Putamen (tissue), 1 donor: ENCODE results near the gene ABHD16B.

Source experiments
- DNase-seq: peaks from one replicate; pipeline ENCODE4 v3.0.0-alpha.2; 2016; ENCODE audit warnings: low spot score

ABHD16B gene

DNA sequence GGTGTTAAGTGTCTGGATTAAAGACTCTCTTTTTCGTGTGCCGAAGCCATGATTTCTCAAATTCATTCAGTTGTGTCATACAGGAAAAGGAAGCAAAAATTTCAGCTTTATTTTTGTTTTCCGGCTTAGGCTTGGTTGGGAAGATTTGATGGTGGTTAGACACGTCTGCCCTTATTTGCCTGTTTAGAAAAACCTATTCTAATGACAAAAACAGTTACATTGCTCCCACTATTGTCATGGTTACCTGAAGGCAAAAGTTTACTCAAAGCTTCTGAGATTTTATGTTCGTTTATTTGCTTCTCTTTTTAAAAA, 34.6 kb downstream of the ABHD16B start:
- DNase-seq: no peak

DNA sequence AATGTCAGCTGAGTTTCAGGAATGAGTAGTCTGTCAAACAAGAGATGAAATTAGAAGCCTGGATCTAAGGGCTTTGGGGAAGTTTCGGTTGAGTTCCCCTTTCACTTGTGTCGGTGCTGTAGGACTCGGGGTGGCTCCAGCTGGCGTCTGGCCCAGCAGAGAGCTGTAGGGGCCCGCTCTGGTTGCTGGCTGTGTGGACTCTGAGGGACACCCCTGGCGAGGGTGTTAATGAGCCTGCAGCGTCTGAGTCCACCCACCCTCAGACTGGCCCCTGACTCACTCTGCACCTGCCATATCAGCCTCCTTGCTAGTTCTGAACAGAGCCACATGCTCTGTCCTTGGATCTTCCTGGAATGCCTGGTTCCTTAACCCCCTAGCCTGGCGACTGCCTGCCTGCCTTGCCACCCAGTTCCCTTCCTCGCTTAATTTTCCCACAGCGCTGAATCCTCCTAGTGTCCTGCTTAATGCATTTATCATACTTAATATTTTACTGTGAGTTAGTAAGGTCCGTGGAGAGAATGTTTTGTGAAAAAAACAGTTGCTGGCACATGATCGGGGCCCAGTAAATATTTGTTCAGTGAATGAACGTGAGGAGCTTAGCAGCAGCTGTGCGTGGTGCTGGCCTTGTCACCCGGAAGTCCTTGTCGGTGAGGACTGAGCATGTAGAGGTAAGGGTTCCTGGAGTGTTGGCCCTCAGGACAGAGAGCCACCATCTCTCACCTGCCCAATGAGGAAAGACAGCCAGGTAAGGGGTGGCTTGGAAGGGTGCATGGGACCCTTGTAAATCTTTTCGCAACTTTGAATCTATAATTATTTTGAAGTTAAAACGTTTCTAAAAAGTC, 35.2 kb downstream of the ABHD16B start:
- no peak for DNase-seq

DNA sequence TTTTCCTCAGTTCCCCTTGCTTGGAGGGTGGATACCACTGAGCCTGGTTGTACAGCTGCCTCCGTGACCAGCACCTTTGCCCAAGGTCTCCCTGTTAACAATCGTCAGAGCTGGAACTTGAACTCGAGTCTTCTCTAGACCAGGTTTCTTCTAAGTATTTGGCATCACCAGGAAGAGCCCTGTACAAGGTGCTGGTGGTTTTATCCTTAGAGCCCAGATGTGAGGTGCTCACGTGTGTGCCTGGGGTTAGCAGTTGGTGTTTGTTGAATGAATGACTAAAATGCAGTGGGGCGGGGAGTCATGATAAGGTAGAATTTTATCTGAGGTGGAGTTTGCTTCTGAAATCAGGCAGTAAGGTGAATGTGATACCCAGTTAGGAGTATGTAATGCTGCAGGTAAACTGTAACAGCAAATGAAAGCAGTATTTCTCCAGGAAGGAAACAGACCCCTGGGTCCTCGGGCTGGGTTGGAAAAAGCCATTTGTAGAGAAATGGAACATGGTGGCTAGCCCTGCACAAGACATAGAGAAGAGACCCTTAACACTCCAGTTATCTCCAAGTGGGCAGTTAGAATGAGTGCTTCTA, 36.8 kb downstream of the ABHD16B start:
- no peak for DNase-seq

DNA sequence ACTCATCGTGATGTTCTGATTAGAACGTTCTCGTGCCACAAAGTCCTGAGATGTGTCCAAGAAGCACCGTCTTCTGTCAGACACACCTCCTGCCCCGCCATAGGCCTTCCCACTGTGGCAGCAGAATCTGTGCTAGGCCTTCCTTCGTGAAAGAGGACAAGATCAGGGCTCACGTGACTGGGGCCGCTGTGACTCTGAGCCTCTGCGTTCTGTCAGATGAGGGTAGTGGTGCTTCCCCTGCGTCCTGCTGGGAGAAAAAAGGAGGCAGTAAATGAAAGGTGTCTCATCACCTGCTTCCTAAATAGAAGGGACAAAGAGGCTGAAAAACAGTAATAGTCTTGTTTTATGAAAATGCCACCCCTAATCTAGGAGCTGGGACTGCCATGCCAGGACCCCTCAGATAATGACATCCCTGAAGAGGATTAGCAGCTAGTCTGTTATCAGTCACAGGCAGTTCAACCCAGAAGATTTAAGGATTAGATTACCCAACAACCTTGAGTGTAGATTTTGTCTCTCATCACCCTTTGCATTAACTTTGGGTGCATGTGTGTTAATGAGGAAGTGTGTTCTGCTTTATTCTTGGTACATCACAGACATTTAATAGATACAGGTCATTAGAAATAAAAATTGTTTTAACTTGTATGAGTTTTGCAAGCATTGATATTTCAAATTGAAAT, 37.7 kb downstream of the ABHD16B start:
- DNase-seq: no peak

DNA sequence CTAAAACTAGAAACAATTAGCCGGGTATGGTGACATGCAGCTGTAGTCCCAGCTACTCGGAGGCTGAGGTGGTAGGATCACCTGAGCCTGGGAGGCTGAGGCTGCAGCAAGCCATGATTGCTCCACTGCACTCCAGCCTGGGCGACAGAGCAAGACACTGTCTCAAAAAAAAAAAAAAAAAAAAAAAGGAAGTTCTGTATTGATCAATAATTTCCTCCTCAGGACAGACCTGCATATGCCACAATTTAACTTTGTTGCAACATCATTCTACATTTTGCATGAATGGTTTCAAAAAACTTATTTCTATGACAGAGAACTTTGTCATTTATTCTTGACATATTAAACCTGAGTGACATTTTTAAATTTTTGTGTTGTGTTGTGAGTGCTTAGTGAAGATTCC, 39.1 kb downstream of the ABHD16B start:
- no peak for DNase-seq

DNA sequence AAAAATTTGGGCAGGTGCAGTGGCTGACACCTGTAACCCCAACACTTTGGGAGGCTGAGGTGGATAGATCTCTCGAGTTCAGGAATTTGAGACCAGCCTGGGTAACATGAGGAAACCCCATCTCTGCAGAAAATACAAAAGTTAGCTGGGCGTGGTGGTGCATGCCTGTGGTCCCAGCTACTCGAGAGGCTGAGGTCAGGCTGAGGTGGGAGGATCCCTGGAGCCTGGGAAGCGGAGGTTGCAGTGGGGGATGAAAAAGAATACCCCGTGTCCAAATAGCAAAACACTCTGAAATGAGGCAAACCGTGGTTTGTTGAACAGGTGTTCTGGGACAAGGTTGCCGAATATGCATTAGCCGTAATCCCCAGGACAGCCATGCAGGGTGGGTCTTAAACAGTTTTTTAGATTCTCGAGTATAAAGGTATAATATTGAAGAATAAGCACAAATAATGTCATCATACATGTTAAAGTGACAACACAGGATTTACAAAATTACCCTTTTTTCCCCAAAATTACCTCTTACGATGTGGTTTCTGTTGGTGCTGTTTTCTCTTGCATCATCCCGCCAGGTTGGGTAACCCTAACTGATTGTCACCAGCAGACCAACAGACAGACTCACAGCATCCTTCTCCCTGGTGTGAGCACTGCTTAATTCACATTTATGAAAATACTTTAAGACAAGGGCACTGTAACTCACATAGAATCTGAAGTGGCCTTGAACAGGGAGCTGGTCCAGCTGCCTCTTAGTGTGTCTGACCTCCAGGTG, 42.7 kb downstream of the ABHD16B start:
- no peak for DNase-seq

DNA sequence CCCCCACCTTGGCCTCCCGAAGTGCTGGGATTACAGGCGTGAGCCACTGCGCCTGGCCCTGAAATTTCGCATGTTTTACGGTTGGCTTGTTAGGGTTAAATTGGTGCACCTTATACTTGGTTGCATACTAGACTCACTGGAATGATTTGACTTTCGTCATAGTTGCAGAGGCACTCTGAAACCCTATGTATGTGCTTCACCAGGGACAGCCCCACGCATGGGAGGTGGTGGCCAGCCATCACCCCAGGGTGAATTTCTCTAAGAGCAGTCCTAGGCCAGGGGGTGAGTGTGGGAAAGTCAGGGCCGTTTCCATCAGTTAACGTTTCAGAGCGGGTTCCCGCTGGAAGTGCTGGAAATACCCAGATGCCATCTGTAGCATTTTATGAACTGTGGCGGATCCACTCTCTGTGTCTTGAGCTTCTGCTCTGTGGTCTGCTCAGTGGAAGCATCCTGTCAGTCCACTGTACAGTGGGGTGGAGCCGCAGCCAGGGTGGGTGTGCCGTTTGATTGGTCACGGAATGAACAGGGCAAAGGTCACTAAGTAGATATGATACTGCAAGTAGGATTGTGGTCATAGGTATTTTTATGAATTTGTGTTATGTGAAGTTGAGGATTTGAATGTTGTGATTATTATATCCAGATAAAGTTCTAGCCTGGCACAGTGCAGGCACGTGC, 46.8 kb downstream of the ABHD16B start:
- no peak for DNase-seq

DNA sequence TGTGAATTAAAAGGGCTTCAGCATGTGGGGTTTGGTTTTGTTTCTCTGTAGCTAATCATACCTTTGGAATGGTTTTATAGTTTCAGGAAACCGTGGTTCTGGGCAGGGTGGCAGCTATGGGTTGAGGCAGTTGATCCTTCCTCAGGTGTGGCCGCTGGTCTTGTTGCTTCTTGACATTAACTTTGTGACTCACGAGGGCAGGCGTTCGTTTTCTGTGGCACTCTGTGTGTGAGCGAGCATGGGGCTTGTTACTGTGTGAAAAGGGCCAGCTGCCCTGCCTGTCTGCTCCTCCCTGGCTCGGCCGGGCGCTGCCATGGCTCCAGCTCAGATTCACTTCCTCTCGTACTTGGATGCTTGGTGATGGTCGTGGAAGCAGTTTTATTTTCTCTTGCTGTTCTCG, 49.9 kb downstream of the ABHD16B start:
- no peak for DNase-seq
